Measurements from ENCODE around the gene URM1.

GRCh38 chr9:128390150-128390812, 19.1 kb downstream of the URM1 start:
- TF ChIP-seq, protein P1, sequence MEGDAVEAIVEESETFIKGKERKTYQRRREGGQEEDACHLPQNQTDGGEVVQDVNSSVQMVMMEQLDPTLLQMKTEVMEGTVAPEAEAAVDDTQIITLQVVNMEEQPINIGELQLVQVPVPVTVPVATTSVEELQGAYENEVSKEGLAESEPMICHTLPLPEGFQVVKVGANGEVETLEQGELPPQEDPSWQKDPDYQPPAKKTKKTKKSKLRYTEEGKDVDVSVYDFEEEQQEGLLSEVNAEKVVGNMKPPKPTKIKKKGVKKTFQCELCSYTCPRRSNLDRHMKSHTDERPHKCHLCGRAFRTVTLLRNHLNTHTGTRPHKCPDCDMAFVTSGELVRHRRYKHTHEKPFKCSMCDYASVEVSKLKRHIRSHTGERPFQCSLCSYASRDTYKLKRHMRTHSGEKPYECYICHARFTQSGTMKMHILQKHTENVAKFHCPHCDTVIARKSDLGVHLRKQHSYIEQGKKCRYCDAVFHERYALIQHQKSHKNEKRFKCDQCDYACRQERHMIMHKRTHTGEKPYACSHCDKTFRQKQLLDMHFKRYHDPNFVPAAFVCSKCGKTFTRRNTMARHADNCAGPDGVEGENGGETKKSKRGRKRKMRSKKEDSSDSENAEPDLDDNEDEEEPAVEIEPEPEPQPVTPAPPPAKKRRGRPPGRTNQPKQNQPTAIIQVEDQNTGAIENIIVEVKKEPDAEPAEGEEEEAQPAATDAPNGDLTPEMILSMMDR (IDR thresholded peaks at IDR 0.05): no peak
- TF ChIP-seq EP300 (IDR thresholded peaks at IDR 0.05; ENCODE audit: low read depth) (no peak), POLR2A (IDR thresholded peaks at IDR 0.05) (no peak), POLR2AphosphoS5 (IDR thresholded peaks at IDR 0.05) (no peak)

All from transverse colon (tissue), 4 donors.